ENCODE results near the gene SGMS2. TPM values are rescaled to one million over a fixed set of nuclear protein-coding genes. Genes with fewer than 3 reads are reported as not detected.
"Not testable (repeated sequence)": the region's sequence is repeated elsewhere in the genome, so short reads cannot be mapped to it uniquely, and the experiment has no call there.

The SGMS2 gene
- total RNA-seq, 1 donor from 2014 or later: 84.2 TPM

DNA sequence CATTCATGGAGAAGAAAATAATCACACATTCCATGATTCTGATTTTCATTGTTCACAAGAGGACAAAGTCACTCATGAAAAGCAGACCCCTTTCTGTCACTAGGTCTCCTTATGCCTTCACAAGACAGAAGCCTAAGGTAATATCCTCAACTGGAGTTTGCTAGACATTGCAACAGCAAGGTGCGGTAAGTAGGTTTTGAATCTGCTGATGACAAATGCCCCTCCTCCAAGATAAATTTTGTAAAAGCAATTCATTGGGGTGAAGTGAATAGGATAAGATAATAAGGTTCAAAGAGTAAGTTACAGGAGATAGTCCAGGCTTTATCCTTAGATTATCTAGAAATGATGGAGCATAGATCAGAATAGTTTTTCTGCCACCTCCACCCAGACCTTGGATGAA is 90.5 kb downstream of the SGMS2 start:
- TF ChIP-seq, protein P1, sequence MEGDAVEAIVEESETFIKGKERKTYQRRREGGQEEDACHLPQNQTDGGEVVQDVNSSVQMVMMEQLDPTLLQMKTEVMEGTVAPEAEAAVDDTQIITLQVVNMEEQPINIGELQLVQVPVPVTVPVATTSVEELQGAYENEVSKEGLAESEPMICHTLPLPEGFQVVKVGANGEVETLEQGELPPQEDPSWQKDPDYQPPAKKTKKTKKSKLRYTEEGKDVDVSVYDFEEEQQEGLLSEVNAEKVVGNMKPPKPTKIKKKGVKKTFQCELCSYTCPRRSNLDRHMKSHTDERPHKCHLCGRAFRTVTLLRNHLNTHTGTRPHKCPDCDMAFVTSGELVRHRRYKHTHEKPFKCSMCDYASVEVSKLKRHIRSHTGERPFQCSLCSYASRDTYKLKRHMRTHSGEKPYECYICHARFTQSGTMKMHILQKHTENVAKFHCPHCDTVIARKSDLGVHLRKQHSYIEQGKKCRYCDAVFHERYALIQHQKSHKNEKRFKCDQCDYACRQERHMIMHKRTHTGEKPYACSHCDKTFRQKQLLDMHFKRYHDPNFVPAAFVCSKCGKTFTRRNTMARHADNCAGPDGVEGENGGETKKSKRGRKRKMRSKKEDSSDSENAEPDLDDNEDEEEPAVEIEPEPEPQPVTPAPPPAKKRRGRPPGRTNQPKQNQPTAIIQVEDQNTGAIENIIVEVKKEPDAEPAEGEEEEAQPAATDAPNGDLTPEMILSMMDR (conservative IDR thresholded peaks at IDR 0.05; ENCODE audit: low read depth, low read length): no peak
- DNase-seq (ENCODE audit: low read depth): no peak
- no peak overlapping the region for H3K4me3 ChIP-seq (ENCODE audit: low read depth, low read length)

DNA sequence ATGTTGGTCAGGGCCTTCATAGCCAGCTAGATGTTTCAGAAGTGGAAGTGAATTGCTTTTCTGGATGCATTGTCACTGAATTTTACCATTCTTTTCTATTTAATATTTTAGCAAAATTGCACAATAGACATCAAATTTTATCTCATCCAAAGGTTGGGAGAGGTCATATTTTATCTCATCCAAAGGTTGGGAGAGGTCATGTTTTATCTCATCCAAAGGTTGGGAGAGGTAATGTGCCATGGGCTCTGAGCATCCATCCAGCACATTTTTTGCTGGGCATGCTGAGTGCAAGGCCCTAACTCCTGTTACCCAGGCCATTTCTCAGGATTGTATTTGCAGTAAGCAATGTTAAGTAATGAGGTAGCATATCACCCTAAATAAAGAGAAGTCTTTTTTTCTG is 91.9 kb downstream of the SGMS2 start:
- no peak overlapping the region for H3K4me3 ChIP-seq (ENCODE audit: low read depth, low read length)
- TF ChIP-seq, protein P1 (conservative IDR thresholded peaks at IDR 0.05; ENCODE audit: low read depth, low read length): no peak

DNA sequence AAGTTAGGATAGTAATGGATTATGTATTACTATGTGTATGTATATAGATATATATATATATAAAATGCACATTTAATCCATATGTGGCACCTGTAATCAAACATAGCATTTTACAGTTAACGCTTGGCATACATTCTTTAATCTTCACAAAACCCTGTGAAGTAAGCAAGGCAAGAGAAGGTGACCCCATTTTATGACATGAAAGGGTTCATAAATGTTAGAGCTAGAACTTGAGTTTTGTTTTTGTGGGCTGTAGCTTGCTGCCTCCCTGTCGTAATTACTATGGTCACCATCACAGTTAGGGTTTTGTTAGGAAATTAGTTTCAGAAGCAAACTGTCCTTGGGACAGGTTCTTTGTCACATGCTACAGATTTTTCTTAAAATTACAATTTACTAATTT is 92.8 kb downstream of the SGMS2 start:
- DNase-seq (ENCODE audit: low read depth): no peak
- no peak overlapping the region for H3K4me3 ChIP-seq (ENCODE audit: low read depth, low read length)
- TF ChIP-seq, protein P1 (conservative IDR thresholded peaks at IDR 0.05; ENCODE audit: low read depth, low read length): no peak

More for the DNA sequence above, 91.9 kb downstream of the SGMS2 start:
- no peak for DNase-seq (ENCODE audit: low read depth)

DNA sequence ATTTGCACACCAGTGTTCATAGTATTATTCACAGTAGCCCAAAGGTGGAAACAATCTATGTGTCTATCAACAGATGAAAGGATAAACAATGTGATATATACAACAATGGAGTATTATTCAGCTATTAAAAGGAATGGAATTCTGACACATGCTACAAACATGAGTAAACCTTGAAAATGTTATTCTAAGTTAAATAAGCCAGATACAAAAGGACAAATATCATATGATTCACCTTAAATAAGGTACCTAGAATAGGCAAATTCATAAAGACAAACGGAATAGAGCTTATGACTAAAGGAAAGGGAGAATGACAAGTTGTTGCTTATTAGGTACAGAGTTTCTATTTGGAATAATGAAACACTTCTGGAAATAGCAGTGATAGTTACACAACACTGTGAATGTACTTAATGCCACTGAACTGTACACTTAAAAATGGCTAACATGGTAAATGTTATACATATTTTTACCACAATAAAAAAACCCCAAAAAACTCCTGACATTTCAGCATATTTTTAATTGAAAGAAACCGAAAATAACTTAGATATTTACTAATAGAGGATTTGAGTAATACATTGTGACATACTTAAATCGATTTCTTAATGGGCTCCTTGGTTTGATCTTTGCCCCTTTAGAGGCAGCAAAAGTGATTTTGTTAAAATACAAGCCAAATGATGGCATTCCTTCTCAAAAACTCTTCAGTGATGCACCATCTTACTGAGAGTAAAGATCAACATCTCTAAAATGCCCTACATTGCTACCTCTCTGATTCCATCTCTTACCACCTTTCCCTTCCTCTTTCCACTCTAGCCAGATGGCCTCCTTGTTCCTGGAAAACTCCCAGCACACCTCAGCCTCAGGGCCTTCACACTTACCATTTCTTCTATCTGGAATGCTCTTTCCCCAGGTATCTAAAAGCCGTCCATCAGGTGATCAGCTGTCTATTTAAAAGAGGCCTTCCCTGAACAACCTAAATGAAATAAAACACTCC is 98.0 kb downstream of the SGMS2 start:
- DNase-seq (ENCODE audit: low read depth): no peak
- H3K4me3 ChIP-seq (ENCODE audit: low read depth, low read length): no peak overlapping the region

DNA sequence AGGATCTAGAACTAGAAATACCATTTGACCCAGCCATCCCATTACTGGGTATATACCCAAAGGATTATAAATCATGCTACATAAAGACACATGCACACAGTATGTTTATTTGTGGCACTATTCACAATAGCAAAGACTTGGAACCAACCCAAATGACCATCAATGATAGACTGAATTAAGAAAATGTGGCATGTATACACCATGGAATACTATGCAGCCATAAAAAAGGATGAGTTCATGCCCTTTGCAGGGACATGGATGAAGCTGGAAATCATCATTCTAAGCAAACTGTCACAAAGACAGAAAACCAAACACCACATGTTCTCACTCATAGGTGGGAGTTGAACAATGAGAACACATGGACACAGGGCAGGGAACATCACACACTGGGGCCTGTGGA is 101.0 kb downstream of the SGMS2 start:
- not testable (repeated sequence) for H3K4me3 ChIP-seq (ENCODE audit: low read depth, low read length); DNase-seq (ENCODE audit: low read depth)

More for the DNA sequence above, 98.0 kb downstream of the SGMS2 start:
- TF ChIP-seq, protein P1 (conservative IDR thresholded peaks at IDR 0.05; ENCODE audit: low read depth, low read length): no peak

DNA sequence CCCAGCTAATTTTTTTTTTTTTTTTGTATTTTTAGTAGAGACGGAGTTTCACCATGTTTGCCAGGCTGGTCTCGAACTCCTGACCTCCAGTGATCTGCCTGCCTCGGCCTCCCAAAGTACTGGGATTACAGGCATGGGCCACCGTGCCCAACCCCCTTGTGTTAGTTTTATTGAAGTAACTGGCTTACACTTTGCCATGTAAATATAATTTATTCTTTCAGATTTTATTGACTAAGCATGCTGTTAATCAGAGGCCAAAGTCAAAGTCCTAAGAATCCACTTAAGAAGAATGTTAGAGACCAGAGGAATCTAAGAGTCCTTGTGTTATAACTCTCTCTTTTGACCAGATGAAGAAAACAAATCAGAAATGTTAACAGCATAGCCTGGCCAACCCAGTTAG is 102.1 kb downstream of the SGMS2 start:
- not testable (repeated sequence) for H3K4me3 ChIP-seq (ENCODE audit: low read depth, low read length); DNase-seq (ENCODE audit: low read depth)

DNA sequence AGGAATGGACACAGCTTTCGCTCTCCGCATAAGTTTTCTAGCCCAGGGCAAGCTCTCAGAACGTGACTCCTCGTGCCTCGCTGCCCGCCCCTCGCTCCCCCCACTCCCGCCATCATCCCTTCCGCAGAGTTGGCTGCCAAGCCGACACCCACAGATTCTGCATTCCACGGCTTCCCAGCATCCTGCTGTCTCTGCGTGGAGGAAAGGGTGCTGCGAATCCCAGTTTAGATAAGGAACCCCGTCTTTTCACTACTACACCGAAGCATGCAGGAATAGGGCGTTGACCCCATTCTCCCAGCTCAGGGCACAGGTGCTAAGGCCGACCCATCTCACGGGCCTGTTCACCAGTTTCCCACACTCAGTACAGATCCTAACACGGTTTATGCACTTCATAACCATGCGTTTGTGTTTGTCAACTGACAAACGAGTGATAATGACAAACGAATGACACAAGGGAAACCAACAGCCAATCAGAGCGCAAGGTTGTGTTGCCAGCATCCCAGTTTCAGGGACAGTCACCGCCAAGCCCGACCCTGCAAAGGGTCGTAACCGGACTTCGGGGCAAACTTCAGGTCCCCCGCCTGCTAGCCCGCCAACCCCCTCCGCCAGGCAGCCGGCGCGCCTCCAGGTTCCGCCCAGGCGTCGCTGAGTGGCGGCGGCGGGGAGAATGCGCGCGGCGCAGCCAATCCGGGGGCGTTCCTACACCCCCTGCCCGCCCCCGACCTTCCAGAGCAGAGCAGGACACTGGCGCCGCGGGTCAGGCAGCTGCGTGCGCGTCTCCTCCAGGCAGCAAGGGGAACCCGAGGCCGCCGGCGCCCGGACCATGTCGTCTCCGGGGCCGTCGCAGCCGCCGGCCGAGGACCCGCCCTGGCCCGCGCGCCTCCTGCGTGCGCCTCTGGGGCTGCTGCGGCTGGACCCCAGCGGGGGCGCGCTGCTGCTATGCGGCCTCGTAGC is 106.4 kb downstream of the SGMS2 start, which contains the start of gene CYP2U1:
TSS of gene CYP2U1 (plus strand) at position 729 of the 954 bp plus-strand sequence. CDS start at position 824, 95 bp downstream.
- H3K4me3 ChIP-seq (ENCODE audit: low read depth, low read length): peak within 1 kb of the TSS; percentile 60
- no peak for DNase-seq (ENCODE audit: low read depth)
- TF ChIP-seq, protein P1 (conservative IDR thresholded peaks at IDR 0.05; ENCODE audit: low read depth, low read length): no peak
